SK-N-SH treated with all-trans-retinoic acid at 6 μM for 48 hours (cell line): ENCODE data around the gene MDM4.
"Not testable (repeated sequence)": the region's sequence is repeated elsewhere in the genome, so short reads cannot be mapped to it uniquely, and the experiment has no call there.

Source experiments
- ATAC-seq: fragments of 200-7000 bp; cut with Tn5 transposase; 3 replicates; pipeline ENCODE4 v1.9.1; 2020; ENCODE audit warnings: mild to moderate bottlenecking, moderate library complexity
- ARNTL ChIP-seq: fragments of 450-650 bp; formaldehyde crosslinking; IDR thresholded peaks from 2 replicates; pipeline ENCODE4 v1.5.0; 2020; ENCODE audit warnings: low read depth, mild to moderate bottlenecking, moderate library complexity, borderline replicate concordance
- BACH2 ChIP-seq: fragments of 250-450 bp; sonication (Bioruptor Pico); IDR thresholded peaks from 2 replicates; pipeline ENCODE4 v1.9.0; 2021; ENCODE audit warnings: mild to moderate bottlenecking, borderline replicate concordance
- CREB5 ChIP-seq: fragments of 250-450 bp; sonication (Bioruptor Pico); IDR thresholded peaks from 2 replicates; pipeline ENCODE4 v1.5.1; 2020; ENCODE audit warnings: low read depth, mild to moderate bottlenecking, moderate library complexity
- CSDC2 ChIP-seq: fragments of 250-450 bp; sonication (Bioruptor Pico); IDR thresholded peaks from 2 replicates; pipeline ENCODE4 v1.5.0; 2020; ENCODE audit warnings: mild to moderate bottlenecking, moderate library complexity
- CSRNP3 ChIP-seq: fragments of 250-450 bp; sonication (Bioruptor Pico); IDR thresholded peaks from 2 replicates; pipeline ENCODE4 v1.5.1; 2021; ENCODE audit warnings: mild to moderate bottlenecking, moderate library complexity
- ESRRG ChIP-seq: fragments of 250-450 bp; sonication (Bioruptor Pico); IDR thresholded peaks from 2 replicates; pipeline ENCODE4 v1.6.1; 2021; ENCODE audit warnings: mild to moderate bottlenecking
- GLIS3 ChIP-seq: fragments of 250-450 bp; sonication (Bioruptor Pico); IDR thresholded peaks from 2 replicates; pipeline ENCODE4 v1.5.0; 2020; ENCODE audit warnings: mild to moderate bottlenecking, moderate library complexity
- ISL1 ChIP-seq: fragments of 250-450 bp; sonication (Bioruptor Pico); IDR thresholded peaks from 2 replicates; pipeline ENCODE4 v2.1.2; 2022; ENCODE audit warnings: mild to moderate bottlenecking, moderate library complexity
- OSR1 ChIP-seq: fragments of 250-450 bp; sonication (Bioruptor Pico); IDR thresholded peaks from 2 replicates; pipeline ENCODE4 v1.8.0; 2022; ENCODE audit warnings: moderate library complexity, mild to moderate bottlenecking, inconsistent platforms
- PATZ1 ChIP-seq: fragments of 250-450 bp; sonication (Bioruptor Pico); IDR thresholded peaks from 2 replicates; pipeline ENCODE4 v1.8.0; 2020; ENCODE audit warnings: mild to moderate bottlenecking, moderate library complexity, borderline replicate concordance
- PPARA ChIP-seq: fragments of 250-450 bp; sonication (Bioruptor Pico); IDR thresholded peaks from 2 replicates; pipeline ENCODE4 v1.5.0; 2020; ENCODE audit warnings: mild to moderate bottlenecking, borderline replicate concordance
- RARB ChIP-seq: fragments of 250-450 bp; sonication (Bioruptor Pico); IDR thresholded peaks from 2 replicates; pipeline ENCODE4 v1.8.0; 2021; ENCODE audit warnings: mild to moderate bottlenecking, moderate library complexity
- SNAI2 ChIP-seq: fragments of 250-450 bp; sonication (Bioruptor Pico); IDR thresholded peaks from 2 replicates; pipeline ENCODE4 v1.5.0; 2020; ENCODE audit warnings: mild to moderate bottlenecking, moderate library complexity
- TCF4 ChIP-seq: fragments of 250-450 bp; sonication (Bioruptor Pico); IDR thresholded peaks from 2 replicates; pipeline ENCODE4 v1.8.0; 2021; ENCODE audit warnings: mild to moderate bottlenecking, moderate library complexity, borderline replicate concordance
- TOX ChIP-seq: fragments of 250-450 bp; sonication (Bioruptor Pico); IDR thresholded peaks from 2 replicates; pipeline ENCODE4 v1.8.0; 2021; ENCODE audit warnings: mild to moderate bottlenecking, moderate library complexity, borderline replicate concordance
- TSHZ2 ChIP-seq: fragments of 250-450 bp; sonication (Bioruptor Pico); IDR thresholded peaks from 2 replicates; pipeline ENCODE4 v1.5.0; 2020; ENCODE audit warnings: mild to moderate bottlenecking, moderate library complexity
- ZC3H10 ChIP-seq: fragments of 250-450 bp; sonication (Bioruptor Pico); IDR thresholded peaks from 2 replicates; pipeline ENCODE4 v1.5.1; 2021; ENCODE audit warnings: mild to moderate bottlenecking, moderate library complexity
- ZFP3 ChIP-seq: fragments of 250-450 bp; sonication (Bioruptor Pico); IDR thresholded peaks from 2 replicates; pipeline ENCODE4 v1.5.0; 2020; ENCODE audit warnings: mild to moderate bottlenecking, moderate library complexity
- ZFP30 ChIP-seq: fragments of 450-650 bp; formaldehyde crosslinking; IDR thresholded peaks from 2 replicates; pipeline ENCODE4 v1.5.0; 2022; ENCODE audit warnings: mild to moderate bottlenecking, moderate library complexity
- ZNF565 ChIP-seq: fragments of 450-650 bp; formaldehyde crosslinking; conservative IDR thresholded peaks from 2 replicates; pipeline ENCODE4 v1.5.0; 2020; ENCODE audit warnings: low read depth, mild to moderate bottlenecking, moderate library complexity
- ZNF8 ChIP-seq: fragments of 450-650 bp; formaldehyde crosslinking; IDR thresholded peaks from 2 replicates; pipeline ENCODE4 v1.5.0; 2020; ENCODE audit warnings: mild to moderate bottlenecking, moderate library complexity

Gene MDM4

GRCh38 chr1:204568576-204569315 lies 52.5 kb downstream of the MDM4 start:
- no peak for ATAC-seq
- no peak for TF ChIP-seq OSR1 (CRISPR knock-in tag)
- TF ChIP-seq TSHZ2 (CRISPR knock-in tag), result no peak
- TF ChIP-seq ZFP30 (CRISPR knock-in tag), result no peak
- TF ChIP-seq GLIS3 (CRISPR knock-in tag), result no peak
- no peak for TF ChIP-seq RARB (CRISPR knock-in tag)
- no peak for TF ChIP-seq ESRRG (CRISPR knock-in tag)
- no peak for TF ChIP-seq SNAI2 (CRISPR knock-in tag)
- TF ChIP-seq CSRNP3 (CRISPR knock-in tag), result no peak
- no peak for TF ChIP-seq ZFP3
- no peak for TF ChIP-seq CSDC2 (CRISPR knock-in tag)
- no peak for TF ChIP-seq ZNF565 (CRISPR knock-in tag)
- no peak for TF ChIP-seq TCF4 (CRISPR knock-in tag)
- no peak for TF ChIP-seq ISL1 (CRISPR knock-in tag)
- TF ChIP-seq, all 23 proteins: peak for 0

- ATAC-seq, result no peak
- TF ChIP-seq CSDC2 (CRISPR knock-in tag) (no peak), TCF4 (CRISPR knock-in tag) (no peak), ZC3H10 (no peak), TOX (CRISPR knock-in tag) (no peak), ZNF8 (CRISPR knock-in tag) (no peak), BACH2 (CRISPR knock-in tag) (no peak), TSHZ2 (CRISPR knock-in tag) (no peak), ZNF565 (CRISPR knock-in tag) (no peak), PATZ1 (CRISPR knock-in tag) (no peak), RARB (CRISPR knock-in tag) (no peak)
- TF ChIP-seq, all 23 proteins: peak for 0
Observed at GRCh38 chr1:204569478-204569877, 53.3 kb downstream of the MDM4 start.

- ATAC-seq, result not testable (repeated sequence)
Observed at GRCh38 chr1:204570021-204570420, 53.8 kb downstream of the MDM4 start.

- ATAC-seq, result no peak
- TF ChIP-seq SNAI2 (CRISPR knock-in tag) (no peak), ZFP3 (no peak), ZFP30 (CRISPR knock-in tag) (no peak), CSRNP3 (CRISPR knock-in tag) (no peak), TOX (CRISPR knock-in tag) (no peak), ISL1 (CRISPR knock-in tag) (no peak), TCF4 (CRISPR knock-in tag) (no peak), ZNF8 (CRISPR knock-in tag) (no peak), BACH2 (CRISPR knock-in tag) (no peak), ARNTL (CRISPR knock-in tag) (no peak), PPARA (CRISPR knock-in tag) (no peak), CREB5 (CRISPR knock-in tag) (no peak), RARB (CRISPR knock-in tag) (no peak)
Observed at GRCh38 chr1:204571128-204571527, 54.9 kb downstream of the MDM4 start.
